Inflammatory macrophage treated with lipopolysaccharide for 1 hour (primary cell): ENCODE data around the gene PIAS2.

ENCODE experiments used
- DNase-seq, 2 donors: peaks; one replicate each; pipeline ENCODE4 v3.0.0-alpha.2; 2020 to 2022

Gene PIAS2

GRCh38 chr18:46756559-46757201 is 160.6 kb downstream of the PIAS2 start, which contains the start of gene ST8SIA5:
ST8SIA5 (minus strand) TSS chr18:46757053; CDS start chr18:46756508, 545 bp downstream.
- no peak for DNase-seq

- no peak for DNase-seq
Measured at GRCh38 chr18:46756025-46756558, 161.2 kb downstream of the PIAS2 start.

- DNase-seq: peak in 1 of 2 donors; percentile 5
Measured at GRCh38 chr18:46755315-46756024, 161.8 kb downstream of the PIAS2 start.

- no peak for DNase-seq
Measured at GRCh38 chr18:46754661-46755292, 162.5 kb downstream of the PIAS2 start.

- peak; percentile 40 to 47 for DNase-seq
Measured at GRCh38 chr18:46754188-46754587, 163.1 kb downstream of the PIAS2 start.
